HEK293 (cell line): Measurements from ENCODE around the gene SLC35C1.
A peak's percentile ranks its signal among the peaks of the same experiment; 100 is the strongest.

Experiments used
- CTCF ChIA-PET: fragments of 350-600 bp; formaldehyde crosslinking; extraction: SDS; loops from one replicate; lab custom pipeline; 2021; ENCODE audit warnings: antibody characterized with exemption; lab: Yijun Ruan, JAX
- POLR2A ChIA-PET: fragments of 300-600 bp; formaldehyde crosslinking; extraction: SDS; loops from one replicate; lab custom pipeline; 2020; ENCODE audit warnings: antibody characterized with exemption, inconsistent platforms; lab: Yijun Ruan, JAX
- H3K27ac ChIP-seq: fragments of 200-500 bp; sonication (Bioruptor generic); 2 replicates; pipeline ENCODE4 v1.5.1; 2014; ENCODE audit warnings: low read depth, low read length, control low read depth, inconsistent platforms; ENCODE audit errors: extremely low read depth
- H3K36me3 ChIP-seq, 2 experiments: fragments of 200-500 bp in 1 of 2; sonication (Bioruptor generic) in 1 of 2; 1 replicate in 1 of 2; 2 replicates in 1 of 2; pipeline ENCODE4 v1.5.1; 2014 to 2017; ENCODE audit warnings: inconsistent platforms in 2 of 2, low read length in 2 of 2; ENCODE audit not compliant: control insufficient read depth in 2 of 2, insufficient read depth in 1 of 2
- H3K4me1 ChIP-seq: fragments of 200-500 bp; sonication (Bioruptor generic); 2 replicates; pipeline ENCODE4 v1.5.1; 2014; ENCODE audit warnings: mild to moderate bottlenecking, low read length, inconsistent platforms; ENCODE audit not compliant: control insufficient read depth, insufficient read depth
- H3K4me3 ChIP-seq: 2 replicates; pipeline ENCODE4 v1.5.1; 2011; ENCODE audit warnings: low read depth, mild to moderate bottlenecking, control low read depth, low read length, moderate library complexity
- H3K9me3 ChIP-seq: fragments of 200-500 bp; sonication (Bioruptor generic); 2 replicates; pipeline ENCODE4 v1.5.1; 2014; ENCODE audit warnings: low read depth, low read length, inconsistent platforms; ENCODE audit not compliant: control insufficient read depth, insufficient read depth
- PRDM10 ChIP-seq: fragments of 450-650 bp; formaldehyde crosslinking; IDR thresholded peaks from 2 replicates; pipeline ENCODE4 v1.5.1; 2016; ENCODE audit warnings: missing biosample characterization, missing genetic modification characterization
- SP7 ChIP-seq: fragments of 450-650 bp; formaldehyde crosslinking; IDR thresholded peaks from 2 replicates; pipeline ENCODE4 v1.5.1; 2016; ENCODE audit warnings: missing biosample characterization, missing genetic modification characterization
- ZBTB44 ChIP-seq: fragments of 450-650 bp; IDR thresholded peaks from 2 replicates; pipeline ENCODE4 v1.5.1; 2018; ENCODE audit warnings: missing biosample characterization, mild to moderate bottlenecking, missing genetic modification characterization
- ZFHX2 ChIP-seq: fragments of 450-650 bp; formaldehyde crosslinking; conservative IDR thresholded peaks from 2 replicates; pipeline ENCODE4 v1.5.1; 2016; ENCODE audit warnings: missing biosample characterization, missing genetic modification characterization
- ZNF169 ChIP-seq: fragments of 450-650 bp; formaldehyde crosslinking; IDR thresholded peaks from 2 replicates; pipeline ENCODE4 v1.5.1; 2016; ENCODE audit warnings: missing biosample characterization, missing genetic modification characterization
- ZNF341 ChIP-seq: fragments of 450-650 bp; formaldehyde crosslinking; IDR thresholded peaks from 2 replicates; pipeline ENCODE4; 2016; ENCODE audit warnings: low read depth, missing biosample characterization, missing genetic modification characterization
- ZNF350 ChIP-seq: fragments of 450-650 bp; formaldehyde crosslinking; IDR thresholded peaks from 2 replicates; pipeline ENCODE4 v1.5.0; 2017; ENCODE audit warnings: missing biosample characterization, mild to moderate bottlenecking, missing genetic modification characterization
- ZNF510 ChIP-seq: fragments of 450-650 bp; formaldehyde crosslinking; IDR thresholded peaks from 2 replicates; pipeline ENCODE4 v1.5.1; 2018; ENCODE audit warnings: mild to moderate bottlenecking, missing genetic modification characterization, missing biosample characterization; ENCODE audit not compliant: insufficient replicate concordance
- ZNF555 ChIP-seq: fragments of 450-650 bp; formaldehyde crosslinking; conservative IDR thresholded peaks from 2 replicates; pipeline ENCODE4 v1.5.1; 2017; ENCODE audit warnings: missing biosample characterization, mild to moderate bottlenecking, missing genetic modification characterization, inconsistent platforms
- ZNF585B ChIP-seq: fragments of 450-650 bp; formaldehyde crosslinking; IDR thresholded peaks from 2 replicates; pipeline ENCODE4 v1.5.1; 2016; ENCODE audit warnings: missing biosample characterization, missing genetic modification characterization
- ZNF600 ChIP-seq: fragments of 450-650 bp; formaldehyde crosslinking; IDR thresholded peaks from 2 replicates; pipeline ENCODE4 v1.5.1; 2016; ENCODE audit warnings: missing biosample characterization, missing genetic modification characterization
- TF ChIP-seq, protein P1 (sequence below): fragments of 450-650 bp; formaldehyde crosslinking; IDR thresholded peaks from 2 replicates; pipeline ENCODE4 v1.5.1; 2016; ENCODE audit warnings: missing biosample characterization, missing genetic modification characterization, borderline replicate concordance
- TF ChIP-seq, protein P2 (sequence below): fragments of 450-650 bp; formaldehyde crosslinking; IDR thresholded peaks from 2 replicates; pipeline ENCODE4 v1.5.1; 2016; ENCODE audit warnings: missing biosample characterization, missing genetic modification characterization
- TF ChIP-seq, protein P3 (sequence below): fragments of 450-650 bp; formaldehyde crosslinking; IDR thresholded peaks from 2 replicates; pipeline ENCODE4 v1.5.1; 2016; ENCODE audit warnings: missing biosample characterization, missing genetic modification characterization
- TF ChIP-seq, protein P4 (sequence below): fragments of 450-650 bp; formaldehyde crosslinking; IDR thresholded peaks from 2 replicates; pipeline ENCODE4 v1.5.1; 2016; ENCODE audit warnings: missing biosample characterization, missing genetic modification characterization

Gene SLC35C1

GRCh38 chr11:45857961-45858474 is 53.1 kb downstream of the SLC35C1 start (continued):
- TF ChIP-seq, protein P1, sequence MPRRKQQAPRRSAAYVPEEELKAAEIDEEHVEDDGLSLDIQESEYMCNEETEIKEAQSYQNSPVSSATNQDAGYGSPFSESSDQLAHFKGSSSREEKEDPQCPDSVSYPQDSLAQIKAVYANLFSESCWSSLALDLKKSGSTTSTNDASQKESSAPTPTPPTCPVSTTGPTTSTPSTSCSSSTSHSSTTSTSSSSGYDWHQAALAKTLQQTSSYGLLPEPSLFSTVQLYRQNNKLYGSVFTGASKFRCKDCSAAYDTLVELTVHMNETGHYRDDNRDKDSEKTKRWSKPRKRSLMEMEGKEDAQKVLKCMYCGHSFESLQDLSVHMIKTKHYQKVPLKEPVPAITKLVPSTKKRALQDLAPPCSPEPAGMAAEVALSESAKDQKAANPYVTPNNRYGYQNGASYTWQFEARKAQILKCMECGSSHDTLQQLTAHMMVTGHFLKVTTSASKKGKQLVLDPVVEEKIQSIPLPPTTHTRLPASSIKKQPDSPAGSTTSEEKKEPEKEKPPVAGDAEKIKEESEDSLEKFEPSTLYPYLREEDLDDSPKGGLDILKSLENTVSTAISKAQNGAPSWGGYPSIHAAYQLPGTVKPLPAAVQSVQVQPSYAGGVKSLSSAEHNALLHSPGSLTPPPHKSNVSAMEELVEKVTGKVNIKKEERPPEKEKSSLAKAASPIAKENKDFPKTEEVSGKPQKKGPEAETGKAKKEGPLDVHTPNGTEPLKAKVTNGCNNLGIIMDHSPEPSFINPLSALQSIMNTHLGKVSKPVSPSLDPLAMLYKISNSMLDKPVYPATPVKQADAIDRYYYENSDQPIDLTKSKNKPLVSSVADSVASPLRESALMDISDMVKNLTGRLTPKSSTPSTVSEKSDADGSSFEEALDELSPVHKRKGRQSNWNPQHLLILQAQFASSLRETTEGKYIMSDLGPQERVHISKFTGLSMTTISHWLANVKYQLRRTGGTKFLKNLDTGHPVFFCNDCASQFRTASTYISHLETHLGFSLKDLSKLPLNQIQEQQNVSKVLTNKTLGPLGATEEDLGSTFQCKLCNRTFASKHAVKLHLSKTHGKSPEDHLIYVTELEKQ = no peak
- TF ChIP-seq ZNF585B (tag by site-specific recombination) (no peak), ZNF169 (tag by site-specific recombination) (no peak), ZBTB44 (tag by site-specific recombination) (no peak)
- TF ChIP-seq, protein P2, sequence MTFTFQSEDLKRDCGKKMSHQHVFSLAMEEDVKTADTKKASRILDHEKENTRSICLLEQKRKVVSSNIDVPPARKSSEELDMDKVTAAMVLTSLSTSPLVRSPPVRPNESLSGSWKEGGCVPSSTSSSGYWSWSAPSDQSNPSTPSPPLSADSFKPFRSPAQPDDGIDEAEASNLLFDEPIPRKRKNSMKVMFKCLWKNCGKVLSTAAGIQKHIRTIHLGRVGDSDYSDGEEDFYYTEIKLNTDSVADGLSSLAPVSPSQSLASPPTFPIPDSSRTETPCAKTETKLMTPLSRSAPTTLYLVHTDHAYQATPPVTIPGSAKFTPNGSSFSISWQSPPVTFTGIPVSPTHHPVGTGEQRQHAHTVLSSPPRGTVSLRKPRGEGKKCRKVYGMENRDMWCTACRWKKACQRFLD (tag by site-specific recombination) = no peak

- H3K9me3 ChIP-seq = no peaks in the 10 kb centered on the region
- H3K36me3 ChIP-seq = peaks cover 0 to 67% of the 10 kb centered on the region in 2 experiments; a peak in 1 of 3 replicates
- ChIA-PET POLR2A (interaction anchor here (0.6 kb wide), 1 partner anchor 11 kb away, joined by 4 read pairs; no protein-coding TSS in a partner anchor), CTCF (interaction anchor here (2.1 kb wide), 1 partner anchor 16 kb away, joined by 10 read pairs; no protein-coding TSS in a partner anchor)
- H3K4me1 ChIP-seq = no peaks in the 10 kb centered on the region
- H3K4me3 ChIP-seq = no peak overlapping the region
- H3K27ac ChIP-seq = no peak overlapping the region
- no peak for TF ChIP-seq ZNF555 (tag by site-specific recombination)
- no peak for TF ChIP-seq ZNF600 (tag by site-specific recombination)
- TF ChIP-seq, protein P3, sequence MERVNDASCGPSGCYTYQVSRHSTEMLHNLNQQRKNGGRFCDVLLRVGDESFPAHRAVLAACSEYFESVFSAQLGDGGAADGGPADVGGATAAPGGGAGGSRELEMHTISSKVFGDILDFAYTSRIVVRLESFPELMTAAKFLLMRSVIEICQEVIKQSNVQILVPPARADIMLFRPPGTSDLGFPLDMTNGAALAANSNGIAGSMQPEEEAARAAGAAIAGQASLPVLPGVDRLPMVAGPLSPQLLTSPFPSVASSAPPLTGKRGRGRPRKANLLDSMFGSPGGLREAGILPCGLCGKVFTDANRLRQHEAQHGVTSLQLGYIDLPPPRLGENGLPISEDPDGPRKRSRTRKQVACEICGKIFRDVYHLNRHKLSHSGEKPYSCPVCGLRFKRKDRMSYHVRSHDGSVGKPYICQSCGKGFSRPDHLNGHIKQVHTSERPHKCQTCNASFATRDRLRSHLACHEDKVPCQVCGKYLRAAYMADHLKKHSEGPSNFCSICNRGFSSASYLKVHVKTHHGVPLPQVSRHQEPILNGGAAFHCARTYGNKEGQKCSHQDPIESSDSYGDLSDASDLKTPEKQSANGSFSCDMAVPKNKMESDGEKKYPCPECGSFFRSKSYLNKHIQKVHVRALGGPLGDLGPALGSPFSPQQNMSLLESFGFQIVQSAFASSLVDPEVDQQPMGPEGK (tag by site-specific recombination) = no peak
- no peak for TF ChIP-seq ZNF350 (tag by site-specific recombination)
Observed at GRCh38 chr11:45858751-45859398, 53.9 kb downstream of the SLC35C1 start.

- Histone ChIP-seq H3K4me1 (no peaks in the 10 kb centered on the region), H3K36me3 (peaks cover 0 to 70% of the 10 kb centered on the region in 2 experiments; a peak in 1 of 3 replicates), H3K4me3 (no peak overlapping the region), H3K9me3 (no peaks in the 10 kb centered on the region), H3K27ac (no peak overlapping the region)
- ChIA-PET CTCF (interaction anchor here (0.6 to 1.2 kb wide), 3 partner anchors 13 to 235 kb away, joined by 3 read pairs; no protein-coding TSS in a partner anchor), POLR2A (interaction anchor here (0.5 kb wide), 1 partner anchor 11 kb away, joined by 4 read pairs; no protein-coding TSS in a partner anchor)
- TF ChIP-seq PRDM10 (tag by site-specific recombination) (peak; percentile 88), ZNF341 (tag by site-specific recombination) (peak; percentile 68), ZBTB44 (tag by site-specific recombination) (peak; percentile 50; the same call in 1 of the 2 replicates), ZNF510 (tag by site-specific recombination) (no peak), ZFHX2 (tag by site-specific recombination) (peak; percentile 35; the same call in 1 of the 2 replicates), SP7 (tag by site-specific recombination) (0 out of 2 replicates have a peak, but pooled peaks have one; percentile 24)
- TF ChIP-seq, protein P4, sequence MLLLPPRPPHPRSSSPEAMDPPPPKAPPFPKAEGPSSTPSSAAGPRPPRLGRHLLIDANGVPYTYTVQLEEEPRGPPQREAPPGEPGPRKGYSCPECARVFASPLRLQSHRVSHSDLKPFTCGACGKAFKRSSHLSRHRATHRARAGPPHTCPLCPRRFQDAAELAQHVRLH (tag by site-specific recombination) = no peak
Observed at GRCh38 chr11:45859661-45860140, 54.8 kb downstream of the SLC35C1 start.
